Parathyroid adenoma (tissue), 2 donors: ENCODE data around the gene PPEF2.
"Not testable (repeated sequence)": the region's sequence is repeated elsewhere in the genome, so short reads cannot be mapped to it uniquely, and the experiment has no call there.

Experiments used
- H2AFZ ChIP-seq: fragments of 300-600 bp; sonication (generic); one replicate; pipeline ENCODE4 v1.7.0; 2017; ENCODE audit warnings: antibody characterized with exemption, mild to moderate bottlenecking
- H3K27ac ChIP-seq: fragments of 300-600 bp; sonication (generic); one replicate; pipeline ENCODE4 v1.7.0; 2017
- H3K27me3 ChIP-seq: fragments of 300-600 bp; sonication (generic); one replicate; pipeline ENCODE4 v1.7.0; 2017; ENCODE audit warnings: low read length; ENCODE audit not compliant: control insufficient read depth, insufficient read depth
- H3K36me3 ChIP-seq: fragments of 300-600 bp; sonication (generic); one replicate; pipeline ENCODE4 v1.7.0; 2017; ENCODE audit warnings: low read length; ENCODE audit not compliant: control insufficient read depth, insufficient read depth
- H3K4me1 ChIP-seq: fragments of 300-600 bp; sonication (generic); one replicate; pipeline ENCODE4 v1.7.0; 2017; ENCODE audit warnings: control low read depth
- H3K4me2 ChIP-seq: fragments of 300-600 bp; sonication (generic); one replicate; pipeline ENCODE4 v1.7.0; 2017; ENCODE audit warnings: low read length
- H3K4me3 ChIP-seq: fragments of 300-600 bp; sonication (generic); one replicate; pipeline ENCODE4 v1.7.0; 2017; ENCODE audit warnings: low read depth, low read length
- H3K79me2 ChIP-seq: fragments of 300-600 bp; sonication (generic); one replicate; pipeline ENCODE4 v1.7.0; 2017; ENCODE audit warnings: control low read depth
- H3K9ac ChIP-seq: fragments of 300-600 bp; sonication (generic); one replicate; pipeline ENCODE4 v1.7.0; 2017; ENCODE audit warnings: mild to moderate bottlenecking
- H3K9me3 ChIP-seq: fragments of 300-600 bp; sonication (generic); one replicate; pipeline ENCODE4 v1.7.0; 2017; ENCODE audit warnings: low read length; ENCODE audit not compliant: control insufficient read depth
- TF ChIP-seq, protein P1 (sequence below): fragments of 300-600 bp; sonication (generic); IDR thresholded peaks from one replicate; pipeline ENCODE4 v1.7.0; 2017; ENCODE audit warnings: antibody characterized with exemption, mild to moderate bottlenecking
- donor health status: primary hyperparathyroidism.

Gene PPEF2

DNA sequence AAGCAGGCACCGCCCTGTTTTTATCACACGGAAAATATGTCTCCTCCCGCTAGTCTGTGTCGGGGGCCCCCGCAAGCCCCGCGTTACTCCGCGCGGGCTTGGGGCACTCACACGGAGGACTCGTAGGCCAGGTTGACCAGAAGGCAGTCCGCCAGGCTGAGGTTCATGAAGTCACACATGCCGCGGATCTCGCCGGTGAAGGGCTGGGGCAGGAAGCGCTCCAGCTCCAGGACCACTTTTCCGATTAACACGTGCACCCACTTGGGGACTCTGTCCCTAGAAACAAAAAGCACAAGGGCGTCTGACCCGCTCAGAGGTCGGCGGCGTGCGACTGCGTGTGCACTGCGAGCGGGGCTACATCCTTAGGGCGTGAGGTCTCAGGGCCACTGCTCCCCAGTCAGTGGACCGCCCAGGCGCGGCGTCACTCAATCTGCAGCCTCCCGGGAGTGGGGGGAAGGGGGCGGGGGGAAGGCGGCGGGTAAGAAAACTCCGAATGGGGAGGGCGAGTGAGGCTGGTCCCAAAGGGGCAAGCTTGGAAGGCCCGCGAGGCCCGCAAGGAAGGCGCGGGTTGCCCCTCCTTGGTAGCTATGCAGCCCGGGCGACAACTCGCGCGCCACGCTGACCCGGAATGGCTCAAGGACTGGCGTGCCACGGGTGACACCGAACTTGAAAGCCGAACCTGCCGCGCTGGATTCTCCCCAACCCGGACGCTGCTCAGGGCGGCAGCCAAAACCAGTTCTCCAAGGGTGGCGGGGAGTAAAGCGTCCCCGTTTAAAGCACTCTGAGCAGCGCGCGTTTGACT lies 37.8 kb upstream of the PPEF2 start:
- TF ChIP-seq, protein P1, sequence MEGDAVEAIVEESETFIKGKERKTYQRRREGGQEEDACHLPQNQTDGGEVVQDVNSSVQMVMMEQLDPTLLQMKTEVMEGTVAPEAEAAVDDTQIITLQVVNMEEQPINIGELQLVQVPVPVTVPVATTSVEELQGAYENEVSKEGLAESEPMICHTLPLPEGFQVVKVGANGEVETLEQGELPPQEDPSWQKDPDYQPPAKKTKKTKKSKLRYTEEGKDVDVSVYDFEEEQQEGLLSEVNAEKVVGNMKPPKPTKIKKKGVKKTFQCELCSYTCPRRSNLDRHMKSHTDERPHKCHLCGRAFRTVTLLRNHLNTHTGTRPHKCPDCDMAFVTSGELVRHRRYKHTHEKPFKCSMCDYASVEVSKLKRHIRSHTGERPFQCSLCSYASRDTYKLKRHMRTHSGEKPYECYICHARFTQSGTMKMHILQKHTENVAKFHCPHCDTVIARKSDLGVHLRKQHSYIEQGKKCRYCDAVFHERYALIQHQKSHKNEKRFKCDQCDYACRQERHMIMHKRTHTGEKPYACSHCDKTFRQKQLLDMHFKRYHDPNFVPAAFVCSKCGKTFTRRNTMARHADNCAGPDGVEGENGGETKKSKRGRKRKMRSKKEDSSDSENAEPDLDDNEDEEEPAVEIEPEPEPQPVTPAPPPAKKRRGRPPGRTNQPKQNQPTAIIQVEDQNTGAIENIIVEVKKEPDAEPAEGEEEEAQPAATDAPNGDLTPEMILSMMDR: no peak
- no peaks in the 10 kb centered on the region for H3K9me3 ChIP-seq

DNA sequence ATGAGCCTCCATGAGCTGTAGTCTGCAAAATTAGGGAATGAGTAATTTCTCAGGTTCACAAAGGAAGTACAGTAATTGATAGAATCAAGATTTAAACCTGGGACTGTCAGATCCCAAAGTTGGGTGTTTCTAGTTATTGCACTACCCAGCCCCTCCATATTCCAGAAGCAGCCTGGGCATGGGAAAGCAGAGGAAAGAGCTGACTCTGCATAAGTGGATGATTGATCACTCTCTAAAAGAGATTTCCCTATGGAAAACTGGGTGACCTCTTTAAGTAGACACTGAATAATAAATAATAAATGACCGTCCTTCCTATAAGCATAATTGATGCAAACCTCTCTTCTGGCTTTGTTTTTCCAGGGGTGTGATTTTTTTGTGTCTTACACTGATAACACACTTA lies 33.4 kb upstream of the PPEF2 start:
- no peaks in the 10 kb centered on the region for H3K79me2 ChIP-seq
- H3K4me1 ChIP-seq: no peaks in the 10 kb centered on the region

More for the DNA sequence above, 37.8 kb upstream of the PPEF2 start:
- Histone ChIP-seq H3K79me2 (no peaks in the 10 kb centered on the region), H3K4me2 (peak overlapping the region; percentile 98), H3K9ac (no peak overlapping the region), H3K27ac (peak overlapping the region; percentile 51), H2AFZ (peak overlapping the region; percentile 80), H3K4me1 (no peaks in the 10 kb centered on the region), H3K36me3 (no peaks in the 10 kb centered on the region), H3K27me3 (no peaks in the 10 kb centered on the region), H3K4me3 (peak overlapping the region; percentile 76)

DNA sequence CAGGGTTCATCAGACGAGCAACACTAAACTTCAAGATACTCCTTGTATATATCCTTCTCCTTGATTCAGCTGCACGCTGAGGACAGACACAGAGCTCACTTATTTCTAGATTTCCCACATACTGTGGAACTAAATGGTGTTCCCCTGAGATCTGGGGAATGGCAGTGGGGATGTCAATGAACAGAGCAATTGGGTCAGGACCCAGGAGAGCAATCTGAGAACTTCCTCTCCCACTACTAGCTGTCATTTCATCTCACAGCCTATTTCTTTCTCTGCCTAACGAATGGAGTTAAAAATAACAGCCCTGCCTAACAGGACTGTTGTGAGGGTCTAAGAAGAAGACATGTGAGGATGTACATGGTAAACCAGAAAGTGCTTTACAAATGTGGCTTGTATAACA lies 27.9 kb upstream of the PPEF2 start:
- no peaks in the 10 kb centered on the region for H3K27me3 ChIP-seq
- TF ChIP-seq, protein P1: no peak
- no peak overlapping the region for H3K4me3 ChIP-seq
- no peak overlapping the region for H3K9ac ChIP-seq
- H3K36me3 ChIP-seq: no peaks in the 10 kb centered on the region
- no peak overlapping the region for H3K4me2 ChIP-seq
- no peaks in the 10 kb centered on the region for H3K79me2 ChIP-seq
- H3K4me1 ChIP-seq: no peaks in the 10 kb centered on the region
- no peaks in the 10 kb centered on the region for H3K9me3 ChIP-seq
- no peak overlapping the region for H3K27ac ChIP-seq
- H2AFZ ChIP-seq: no peak overlapping the region

More for the DNA sequence above, 33.4 kb upstream of the PPEF2 start:
- Histone ChIP-seq H2AFZ (no peak overlapping the region), H3K9me3 (no peaks in the 10 kb centered on the region), H3K9ac (no peak overlapping the region), H3K4me2 (no peak overlapping the region), H3K27me3 (no peaks in the 10 kb centered on the region), H3K27ac (no peak overlapping the region), H3K36me3 (no peaks in the 10 kb centered on the region), H3K4me3 (no peak overlapping the region)
- TF ChIP-seq, protein P1: no peak

DNA sequence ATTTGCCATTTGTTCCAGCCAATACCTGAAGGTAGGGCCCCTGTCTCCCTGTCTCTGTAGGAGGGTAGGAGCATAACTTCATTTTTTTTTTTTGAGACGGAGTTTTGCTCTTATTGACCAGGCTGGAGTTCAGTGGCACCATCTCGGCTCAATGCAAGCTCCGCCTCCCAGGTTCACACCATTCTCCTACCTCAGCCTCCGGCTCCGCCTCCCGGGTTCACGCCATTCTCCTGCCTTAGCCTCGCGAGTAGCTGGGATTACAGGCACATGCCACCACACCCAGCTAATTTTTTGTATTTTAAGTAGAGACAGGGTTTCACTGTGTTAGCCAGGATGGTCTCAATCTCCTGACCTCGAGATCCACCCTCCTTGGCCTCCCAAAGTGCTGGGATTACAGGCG lies 22.7 kb upstream of the PPEF2 start:
- not testable (repeated sequence) for H3K4me1 ChIP-seq, H3K36me3 ChIP-seq, H3K9ac ChIP-seq, H3K27me3 ChIP-seq, H3K9me3 ChIP-seq, H3K27ac ChIP-seq, H3K4me3 ChIP-seq, H3K79me2 ChIP-seq, H2AFZ ChIP-seq, H3K4me2 ChIP-seq

DNA sequence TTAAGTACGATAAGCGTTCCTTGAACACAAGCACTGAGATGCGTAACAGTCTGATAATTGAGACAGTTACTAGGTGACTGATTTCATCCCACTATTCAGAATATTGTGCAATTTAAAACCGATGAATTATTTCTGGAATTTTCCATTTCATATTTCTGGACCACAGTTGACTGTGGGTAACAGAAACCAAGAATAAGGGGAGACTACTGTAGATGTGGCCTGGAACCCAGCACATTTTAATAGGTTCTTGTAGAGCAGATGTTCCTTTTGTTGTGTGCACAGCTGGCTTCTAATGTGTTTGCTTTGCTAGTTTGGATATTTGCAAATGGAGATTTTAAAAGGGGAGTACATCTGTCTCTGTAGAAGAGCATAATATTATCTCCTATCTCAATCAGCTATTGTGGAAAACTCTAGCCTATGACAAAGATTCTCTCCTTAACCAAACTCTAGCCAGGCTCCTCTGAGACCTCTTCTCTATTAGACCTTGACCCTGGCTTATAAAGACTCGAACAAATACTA lies 22.1 kb upstream of the PPEF2 start:
- Histone ChIP-seq H2AFZ (no peak overlapping the region), H3K4me3 (no peak overlapping the region), H3K4me1 (no peaks in the 10 kb centered on the region), H3K9ac (no peak overlapping the region), H3K4me2 (no peak overlapping the region), H3K27me3 (no peaks in the 10 kb centered on the region), H3K9me3 (no peaks in the 10 kb centered on the region), H3K27ac (no peak overlapping the region), H3K36me3 (no peaks in the 10 kb centered on the region), H3K79me2 (no peaks in the 10 kb centered on the region)
- TF ChIP-seq, protein P1: no peak
